Gastrocnemius medialis (tissue), 4 donors: ENCODE data around the gene NFX1.

ENCODE experiments used
- CTCF ChIP-seq, 5 experiments: fragments of 450-650 bp in 3 of 5; fragments of 200-600 bp in 2 of 5; sonication (generic) in 2 of 5; IDR thresholded peaks in 4 of 5; conservative IDR thresholded peaks in 1 of 5; 1 replicate in 4 of 5; 2 replicates in 1 of 5; pipeline ENCODE4 v1.5.1; 2016 to 2019; ENCODE audit warnings: antibody characterized with exemption in 5 of 5, mild to moderate bottlenecking in 3 of 5, moderate library complexity in 3 of 5
- POLR2A ChIP-seq, 2 donors: fragments of 450-650 bp; IDR thresholded peaks; one replicate each; pipeline ENCODE4 v1.6.1; 2017; ENCODE audit warnings: antibody characterized with exemption in 2 of 2, mild to moderate bottlenecking in 2 of 2, moderate library complexity in 2 of 2

GRCh38 chr9:33414889-33415500, 124.7 kb downstream of the NFX1 start:
- no peak for TF ChIP-seq CTCF (IDR thresholded peaks at IDR 0.05 in 4 of 5, conservative IDR thresholded peaks at IDR 0.05 in 1 of 5)
- no peak for TF ChIP-seq POLR2A (IDR thresholded peaks at IDR 0.05)
